Neural crest cell (in vitro differentiated cells): ENCODE data around the gene LCNL1. TPM values are rescaled to one million over a fixed set of nuclear protein-coding genes. Genes with fewer than 3 reads are reported as not detected.

ENCODE experiments used
- DNase-seq: peaks from one replicate; pipeline ENCODE4 v3.0.0; 2021; ENCODE audit warnings: low read depth, mixed read lengths, low spot score
- H3K27ac Mint-ChIP-seq: one replicate; pipeline ENCODE4 v1.8.0; 2021; ENCODE audit warnings: mild to moderate bottlenecking, mixed read lengths; ENCODE audit not compliant: unreplicated experiment
- H3K27me3 Mint-ChIP-seq: 2 replicates; pipeline ENCODE4 v1.8.0; 2021; ENCODE audit warnings: low read depth, mild to moderate bottlenecking, mixed read lengths
- H3K36me3 Mint-ChIP-seq: 2 replicates; pipeline ENCODE4 v1.8.0; 2021; ENCODE audit warnings: low read depth, mild to moderate bottlenecking, mixed read lengths
- H3K4me1 Mint-ChIP-seq: 2 replicates; pipeline ENCODE4 v1.8.0; 2021; ENCODE audit warnings: mixed read lengths
- H3K4me3 Mint-ChIP-seq: one replicate; pipeline ENCODE4 v1.8.0; 2021; ENCODE audit warnings: mild to moderate bottlenecking, mixed read lengths
- H3K9me3 Mint-ChIP-seq: 2 replicates; pipeline ENCODE4 v1.8.0; 2021; ENCODE audit warnings: mixed read lengths
- total RNA-seq: library from RNA; stranded (reverse); gene quantifications from 2 replicates; pipeline ENCODE4 v1.2.1, GENCODE V29; 2021
- TF ChIP-seq, protein P1 (sequence below): fragments of 200-600 bp; sonication (generic); conservative IDR thresholded peaks from 2 replicates; pipeline ENCODE4 v1.5.0; 2021; ENCODE audit warnings: antibody characterized with exemption, mild to moderate bottlenecking

LCNL1 gene
- total RNA-seq, 1 donor from 2014 or later, result not detected

DNA sequence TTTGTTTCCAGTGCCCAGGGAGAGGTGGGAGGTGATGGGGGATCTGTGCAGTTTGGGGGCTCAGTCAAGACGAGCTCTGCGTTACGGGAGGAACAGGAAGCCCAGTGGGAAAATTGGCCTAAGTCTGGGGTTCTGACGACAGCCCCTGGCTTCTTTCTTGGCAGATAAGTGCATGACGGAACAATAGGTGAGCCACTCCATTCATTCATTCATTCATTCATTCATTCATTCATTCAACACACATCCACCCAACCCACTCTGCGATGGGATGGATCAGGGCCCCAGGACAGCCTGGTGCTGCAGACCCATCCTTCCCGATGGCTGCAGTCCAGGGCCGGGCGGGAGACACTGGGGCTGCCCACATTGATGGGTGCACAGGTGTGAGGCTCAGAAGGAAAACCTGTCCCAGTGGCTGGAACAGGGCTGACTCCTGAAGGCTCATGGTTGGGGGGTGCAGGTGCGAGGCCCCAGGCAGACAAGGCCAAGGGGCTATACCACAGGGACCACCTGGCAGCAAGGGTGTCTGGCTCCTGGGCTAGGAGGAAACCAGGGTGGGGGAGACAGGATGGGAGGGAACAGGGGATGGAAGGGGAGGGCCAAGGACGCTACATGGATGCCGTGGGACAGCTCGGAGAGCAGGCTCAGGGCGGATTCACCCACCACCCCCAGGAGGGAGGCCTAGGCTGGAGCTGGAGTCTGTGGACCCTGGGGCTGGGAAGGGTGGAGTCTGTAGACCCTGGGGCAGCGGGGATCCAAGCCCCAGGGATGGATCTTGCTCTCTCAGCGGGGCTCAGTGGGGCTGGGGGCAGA lies 1.9 kb upstream of the LCNL1 start:
- no peak for DNase-seq
- no peaks in the 10 kb centered on the region for H3K9me3 Mint-ChIP-seq
- TF ChIP-seq, protein P1, sequence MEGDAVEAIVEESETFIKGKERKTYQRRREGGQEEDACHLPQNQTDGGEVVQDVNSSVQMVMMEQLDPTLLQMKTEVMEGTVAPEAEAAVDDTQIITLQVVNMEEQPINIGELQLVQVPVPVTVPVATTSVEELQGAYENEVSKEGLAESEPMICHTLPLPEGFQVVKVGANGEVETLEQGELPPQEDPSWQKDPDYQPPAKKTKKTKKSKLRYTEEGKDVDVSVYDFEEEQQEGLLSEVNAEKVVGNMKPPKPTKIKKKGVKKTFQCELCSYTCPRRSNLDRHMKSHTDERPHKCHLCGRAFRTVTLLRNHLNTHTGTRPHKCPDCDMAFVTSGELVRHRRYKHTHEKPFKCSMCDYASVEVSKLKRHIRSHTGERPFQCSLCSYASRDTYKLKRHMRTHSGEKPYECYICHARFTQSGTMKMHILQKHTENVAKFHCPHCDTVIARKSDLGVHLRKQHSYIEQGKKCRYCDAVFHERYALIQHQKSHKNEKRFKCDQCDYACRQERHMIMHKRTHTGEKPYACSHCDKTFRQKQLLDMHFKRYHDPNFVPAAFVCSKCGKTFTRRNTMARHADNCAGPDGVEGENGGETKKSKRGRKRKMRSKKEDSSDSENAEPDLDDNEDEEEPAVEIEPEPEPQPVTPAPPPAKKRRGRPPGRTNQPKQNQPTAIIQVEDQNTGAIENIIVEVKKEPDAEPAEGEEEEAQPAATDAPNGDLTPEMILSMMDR, result no peak
- H3K27ac Mint-ChIP-seq, result no peak overlapping the region
- H3K4me1 Mint-ChIP-seq, result peaks cover 8% of the 10 kb centered on the region
- H3K36me3 Mint-ChIP-seq, result no peaks in the 10 kb centered on the region
- H3K4me3 Mint-ChIP-seq, result no peak overlapping the region
- peaks cover 7% of the 10 kb centered on the region for H3K27me3 Mint-ChIP-seq

DNA sequence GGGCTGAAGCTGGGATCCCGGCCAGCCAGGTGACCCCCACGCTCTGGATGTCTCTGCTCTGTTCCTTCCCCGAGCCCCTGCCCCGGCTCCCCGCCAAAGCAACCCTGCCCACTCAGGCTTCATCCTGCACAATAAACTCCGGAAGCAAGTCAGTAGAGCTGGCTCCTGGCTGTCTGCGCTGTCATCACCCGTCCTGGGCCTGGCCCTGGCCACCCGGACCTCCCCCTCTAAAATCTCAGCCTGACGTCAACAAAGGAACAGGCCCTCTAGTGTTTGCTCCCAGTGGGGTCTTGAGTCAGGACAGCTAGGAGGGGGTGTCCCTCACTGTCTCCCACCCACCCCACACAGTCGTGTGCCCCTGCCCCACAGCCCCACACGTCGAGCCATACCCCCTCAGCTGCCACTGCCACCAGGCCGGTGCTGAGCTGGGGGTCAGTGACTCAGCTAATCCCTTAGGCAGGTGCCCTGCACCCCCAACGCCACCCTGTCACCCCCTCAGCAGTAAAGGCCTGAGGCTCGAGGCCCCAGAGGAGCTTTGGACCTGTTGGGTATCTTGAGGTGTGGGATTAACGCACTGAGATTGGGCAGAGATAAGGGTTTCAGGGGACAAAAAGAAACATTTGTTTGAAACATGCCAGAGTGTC lies 1.1 kb upstream of the LCNL1 start:
- Mint-ChIP-seq H3K9me3 (no peaks in the 10 kb centered on the region), H3K27ac (no peak overlapping the region), H3K4me1 (peaks cover 8% of the 10 kb centered on the region), H3K4me3 (no peak overlapping the region), H3K36me3 (no peaks in the 10 kb centered on the region), H3K27me3 (peaks cover 7% of the 10 kb centered on the region)
- TF ChIP-seq, protein P1, result no peak
- no peak for DNase-seq

DNA sequence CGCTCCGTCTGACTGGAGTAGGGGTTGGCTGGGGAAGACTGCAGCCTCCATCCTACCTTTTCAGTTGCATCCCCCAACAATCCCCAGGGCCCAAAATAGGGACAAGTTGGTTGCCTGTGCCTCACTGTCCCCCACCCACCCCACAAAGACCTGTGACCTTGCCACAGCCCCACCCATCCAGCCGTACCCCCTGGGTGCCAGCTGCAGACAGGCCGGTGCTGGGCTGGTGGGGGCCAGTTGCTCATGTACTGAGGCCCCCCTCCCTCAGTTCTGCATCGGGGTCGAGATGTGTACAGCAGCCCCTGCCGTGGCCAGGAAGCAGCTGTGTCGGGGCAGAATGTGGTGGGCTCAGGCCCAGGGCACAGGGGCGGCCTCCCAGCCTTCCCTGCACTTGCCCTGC lies 374 bp downstream of the LCNL1 start:
- Mint-ChIP-seq H3K27ac (no peak overlapping the region), H3K9me3 (no peaks in the 10 kb centered on the region), H3K27me3 (no peaks in the 10 kb centered on the region), H3K36me3 (no peaks in the 10 kb centered on the region), H3K4me3 (no peak overlapping the region), H3K4me1 (peaks cover 8% of the 10 kb centered on the region)
- DNase-seq, result no peak
- TF ChIP-seq, protein P1, result no peak

DNA sequence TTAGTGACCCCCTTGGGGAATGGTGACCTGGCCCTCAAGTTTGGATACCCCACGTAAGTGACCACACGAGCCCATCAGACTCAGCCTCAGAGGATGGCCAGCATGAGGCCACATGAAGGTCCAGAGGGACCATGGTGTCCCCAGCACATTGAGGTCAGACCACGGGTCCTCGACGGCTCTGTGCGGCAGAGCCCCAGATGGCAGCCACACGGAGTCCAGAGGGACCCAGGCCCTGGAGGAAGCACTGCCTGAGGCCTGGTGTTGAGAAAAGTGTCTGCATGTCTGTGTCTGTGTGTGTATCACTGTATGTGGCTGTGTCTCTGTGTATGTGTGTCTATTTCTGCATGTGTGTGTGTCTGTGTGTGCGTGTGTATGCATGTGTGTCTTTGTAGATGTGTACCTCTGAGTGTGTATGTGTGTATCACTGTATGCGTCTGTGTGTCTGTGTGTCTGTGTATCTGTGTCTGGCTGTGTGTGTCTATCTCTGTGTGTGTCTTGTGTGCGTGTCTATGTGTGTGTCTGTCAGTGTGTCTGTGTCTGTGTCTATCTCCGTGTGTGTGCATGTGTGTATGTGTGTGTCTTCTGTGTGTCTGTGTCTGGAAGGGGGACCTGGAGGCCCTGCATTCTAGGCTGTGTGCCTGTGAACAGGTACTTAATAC lies 992 bp downstream of the LCNL1 start:
- no peak overlapping the region for H3K27ac Mint-ChIP-seq
- DNase-seq, result no peak

DNA sequence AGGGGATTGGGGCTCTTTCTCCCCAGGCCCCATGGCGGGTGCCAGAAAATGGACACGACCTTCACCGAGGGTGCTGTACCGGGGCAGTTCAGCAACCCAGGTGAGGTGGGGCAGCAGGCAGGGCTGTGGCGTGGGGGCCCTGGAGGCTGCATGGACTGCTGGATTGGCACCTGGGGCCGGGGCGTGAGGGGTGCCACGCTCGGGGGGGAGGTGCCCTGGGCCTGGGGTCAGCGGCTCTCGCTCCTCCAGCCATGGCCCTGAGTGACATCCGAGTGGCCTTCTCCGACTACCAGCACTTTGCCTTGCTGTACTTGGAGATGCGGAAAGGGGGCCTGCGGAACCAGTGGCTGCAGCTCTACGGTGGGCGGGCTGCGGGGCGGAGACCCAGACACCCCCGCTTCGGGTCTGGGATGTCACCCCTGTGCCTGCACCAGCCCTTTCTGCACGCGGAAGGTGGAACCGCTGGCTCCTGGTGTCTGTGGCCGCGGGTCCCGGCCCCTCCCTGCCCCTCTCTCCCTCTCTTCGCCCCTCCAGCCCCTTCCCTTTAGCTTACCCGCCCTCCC lies 1.8 kb downstream of the LCNL1 start:
- Mint-ChIP-seq H3K4me3 (no peak overlapping the region), H3K9me3 (no peaks in the 10 kb centered on the region), H3K27me3 (no peaks in the 10 kb centered on the region), H3K36me3 (no peaks in the 10 kb centered on the region), H3K4me1 (peaks cover 8% of the 10 kb centered on the region), H3K27ac (no peak overlapping the region)
- no peak for DNase-seq
- TF ChIP-seq, protein P1, result no peak

More for the DNA sequence above, 992 bp downstream of the LCNL1 start:
- Mint-ChIP-seq H3K27me3 (no peaks in the 10 kb centered on the region), H3K9me3 (no peaks in the 10 kb centered on the region), H3K4me3 (no peak overlapping the region), H3K4me1 (peaks cover 8% of the 10 kb centered on the region), H3K36me3 (no peaks in the 10 kb centered on the region)
- TF ChIP-seq, protein P1, result no peak
